GM12892 (cell line): ENCODE measurements around the gene PHAF1.

ENCODE experiments used
- POLR2A ChIP-seq: IDR thresholded peaks from 2 replicates; pipeline ENCODE4 v1.6.1; 2011; ENCODE audit warnings: low read depth, low read length, control low read depth
- POLR2AphosphoS5 ChIP-seq: IDR thresholded peaks from 2 replicates; pipeline ENCODE4 v1.6.1; 2011; ENCODE audit warnings: low read depth, low read length, control low read depth
- TAF1 ChIP-seq: IDR thresholded peaks from 2 replicates; pipeline ENCODE4 v1.6.1; 2011; ENCODE audit warnings: low read depth, mild to moderate bottlenecking, control low read depth, low read length, borderline replicate concordance

- no peak for TF ChIP-seq POLR2AphosphoS5
- TF ChIP-seq POLR2A, result no peak
- TF ChIP-seq TAF1, result no peak
These were observed 8.2 kb upstream of the PHAF1 start for GRCh38 chr16:67101311-67102082.
